ELF-1 (cell line): Measurements from ENCODE around the gene UBAC2.
"Not testable (repeated sequence)": the region's sequence is repeated elsewhere in the genome, so short reads cannot be mapped to it uniquely, and the experiment has no call there.

Source experiments
- DNase-seq: peaks from one replicate; pipeline ENCODE4 v3.0.0-alpha.2; 2016; ENCODE audit warnings: low read depth, low spot score

UBAC2 gene

GRCh38 chr13:99392470-99393135 is 191.9 kb downstream of the UBAC2 start:
- DNase-seq: no peak

DNA sequence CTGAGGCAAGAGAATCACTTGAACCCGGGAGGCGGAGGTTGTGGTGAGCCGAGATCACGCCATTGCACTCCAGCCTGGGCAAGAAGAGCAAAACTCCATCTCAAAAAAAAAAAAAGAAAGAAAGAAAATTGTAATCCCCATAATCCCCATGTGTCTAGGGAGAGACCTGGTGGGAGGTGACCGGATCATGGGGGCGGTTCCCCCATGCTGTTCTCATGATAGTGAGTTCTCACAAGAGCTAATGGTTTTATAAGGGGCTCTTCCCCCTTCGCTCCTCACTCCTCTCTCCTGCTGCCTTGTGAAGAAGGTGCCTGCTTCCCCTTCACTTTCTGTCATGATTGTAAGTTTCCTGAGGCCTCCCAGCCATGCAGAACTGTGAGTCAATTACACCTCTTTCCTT is 192.7 kb downstream of the UBAC2 start:
- DNase-seq: not testable (repeated sequence)

GRCh38 chr13:99393791-99394735 is 193.4 kb downstream of the UBAC2 start:
- DNase-seq: no peak

- DNase-seq: no peak
Measured at GRCh38 chr13:99395436-99395835, 194.8 kb downstream of the UBAC2 start.

GRCh38 chr13:99396446-99396845 is 195.8 kb downstream of the UBAC2 start:
- no peak for DNase-seq

DNA sequence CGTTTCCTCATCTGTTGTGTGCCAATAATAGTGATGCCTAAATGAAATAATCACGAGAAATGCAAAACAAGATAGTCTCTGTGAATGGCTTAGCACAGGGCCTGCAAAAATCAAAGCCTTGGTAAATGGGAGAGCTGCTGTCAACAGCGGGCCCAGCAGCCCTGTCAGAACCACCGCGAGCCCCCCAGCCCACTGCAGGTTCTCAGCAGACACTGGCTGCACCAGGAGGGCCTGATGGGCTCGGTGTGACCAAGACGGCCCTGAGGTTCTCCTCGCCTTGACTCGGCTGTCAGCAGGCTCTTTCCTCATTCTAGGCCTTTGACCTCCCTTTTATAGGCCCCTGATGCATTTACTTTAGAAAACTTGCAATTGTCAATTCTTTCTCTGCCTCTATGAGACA is 197.4 kb downstream of the UBAC2 start:
- DNase-seq: no peak

- DNase-seq: no peak
Measured at GRCh38 chr13:99398916-99399622, 198.4 kb downstream of the UBAC2 start.

DNA sequence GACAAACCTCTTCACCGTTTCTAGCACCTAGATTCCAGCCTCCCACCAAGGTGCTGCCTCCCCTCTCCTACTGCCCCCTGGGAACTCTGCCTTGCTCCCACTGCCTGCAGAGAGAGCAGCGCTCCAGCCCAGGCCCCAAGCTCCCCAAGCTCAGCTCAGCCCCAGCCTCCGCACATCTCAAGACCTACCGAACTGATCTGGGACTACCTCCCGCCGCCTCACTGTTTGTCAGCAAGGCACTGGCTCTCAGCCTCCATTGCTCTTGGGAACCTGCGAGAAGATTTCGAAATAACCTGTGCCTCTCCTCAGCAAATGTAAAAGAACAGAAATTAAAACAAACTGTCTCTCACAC is 198.9 kb downstream of the UBAC2 start:
- DNase-seq: no peak

DNA sequence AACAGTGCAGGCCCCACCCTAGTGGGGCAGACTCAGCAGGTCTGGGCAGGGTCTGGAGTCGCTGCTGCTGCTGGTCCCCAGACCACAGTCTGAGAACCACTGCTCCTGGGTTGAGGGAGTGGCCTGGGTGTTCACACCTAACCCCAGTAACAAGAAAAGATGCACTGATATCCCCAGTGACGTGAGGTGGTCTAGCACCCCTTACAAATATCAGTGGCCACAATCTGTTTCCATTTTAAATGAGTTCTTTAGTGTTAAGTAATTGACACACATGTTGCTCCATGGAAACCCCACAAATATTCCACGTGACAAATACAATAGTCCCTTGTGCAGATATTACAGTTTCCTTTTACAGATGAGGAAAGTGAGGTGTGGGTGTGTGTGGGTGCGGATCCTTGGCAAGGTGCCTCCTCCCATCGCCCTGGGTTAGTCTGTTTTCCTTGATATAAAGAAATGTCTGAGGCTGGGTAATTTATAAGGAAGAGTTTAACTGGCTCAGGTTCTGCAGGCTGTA is 202.9 kb downstream of the UBAC2 start:
- DNase-seq: no peak

- DNase-seq: no peak
Measured at GRCh38 chr13:99404005-99404755, 203.5 kb downstream of the UBAC2 start.

DNA sequence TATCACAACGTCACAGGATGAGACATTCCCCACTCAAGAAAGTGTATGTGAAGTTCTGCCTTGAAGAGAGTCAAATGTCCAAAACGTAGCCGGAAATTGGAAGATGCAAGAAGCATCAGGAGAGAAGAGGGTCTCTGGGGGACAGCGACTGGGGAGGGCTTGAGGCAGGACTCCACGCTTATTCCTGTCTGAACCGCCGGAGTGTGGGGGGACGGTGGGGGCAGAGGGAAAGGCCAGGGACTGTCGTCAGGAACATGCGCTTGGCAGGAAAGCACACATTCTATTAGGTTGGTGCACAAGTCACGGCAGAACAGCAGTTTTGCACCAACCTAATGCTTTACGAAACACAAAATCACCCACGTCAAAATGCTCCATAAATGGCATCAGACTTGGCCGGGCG is 205.3 kb downstream of the UBAC2 start:
- no peak for DNase-seq

DNA sequence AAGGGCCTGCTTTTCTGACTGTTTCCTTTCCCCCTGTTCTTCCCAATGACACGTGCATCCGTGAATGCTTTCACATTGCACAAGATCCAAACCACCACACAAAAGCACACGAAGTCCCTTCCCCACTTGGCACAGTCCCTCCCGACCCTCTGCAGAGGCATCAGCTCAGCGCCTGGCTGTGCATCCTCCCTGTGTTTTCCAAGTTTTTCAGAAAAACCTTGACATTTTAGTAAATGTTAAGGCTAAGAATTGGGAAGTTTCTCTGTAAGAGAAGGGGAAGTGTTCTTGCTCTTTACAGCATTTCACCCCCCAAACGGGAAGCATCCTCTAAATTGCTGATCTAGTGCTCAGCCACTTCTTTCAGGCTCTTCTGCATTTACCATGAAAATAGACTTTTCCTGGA is 206.1 kb downstream of the UBAC2 start:
- no peak for DNase-seq

GRCh38 chr13:99407906-99408702 is 207.4 kb downstream of the UBAC2 start:
- DNase-seq: no peak

DNA sequence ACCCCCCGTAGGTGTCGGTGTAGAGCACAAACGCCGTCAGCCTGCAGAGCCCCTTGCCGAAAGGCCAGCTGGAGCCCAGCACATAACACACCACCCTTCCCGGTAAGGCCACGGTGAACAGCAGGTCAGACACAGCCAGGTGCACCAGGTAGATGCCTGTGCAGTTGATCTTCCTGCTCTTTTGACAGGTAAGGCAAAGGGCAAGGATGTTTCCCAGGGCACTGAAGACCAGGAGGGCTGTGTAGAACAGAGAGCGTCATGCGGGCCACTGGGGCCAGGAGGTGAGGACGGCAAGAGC is 208.0 kb downstream of the UBAC2 start:
- DNase-seq: no peak

GRCh38 chr13:99409461-99410083 is 208.9 kb downstream of the UBAC2 start:
- not testable (repeated sequence) for DNase-seq

- DNase-seq: not testable (repeated sequence)
Measured at GRCh38 chr13:99410646-99411475, 210.2 kb downstream of the UBAC2 start.

DNA sequence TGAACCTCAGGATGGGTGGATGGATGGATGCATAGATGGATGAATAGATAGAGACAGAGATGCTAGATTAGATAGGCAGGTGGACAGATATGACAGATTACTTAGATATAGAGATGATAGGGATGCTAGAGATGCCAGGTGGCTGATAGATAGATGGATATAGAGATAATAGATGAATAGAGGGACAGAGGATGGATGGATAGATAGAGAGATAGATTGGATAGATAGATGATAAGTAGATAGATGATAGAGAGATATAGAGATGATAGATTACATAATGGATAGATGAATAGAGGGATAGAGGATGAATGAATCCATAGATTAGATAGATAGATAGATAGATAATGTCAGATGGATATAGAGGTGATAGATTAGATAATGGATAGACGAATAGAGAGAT is 212.2 kb downstream of the UBAC2 start:
- no peak for DNase-seq

- no peak for DNase-seq
Measured at GRCh38 chr13:99414048-99414995, 213.7 kb downstream of the UBAC2 start.
